ENCODE data around the gene SETDB2.

The SETDB2 gene

DNA sequence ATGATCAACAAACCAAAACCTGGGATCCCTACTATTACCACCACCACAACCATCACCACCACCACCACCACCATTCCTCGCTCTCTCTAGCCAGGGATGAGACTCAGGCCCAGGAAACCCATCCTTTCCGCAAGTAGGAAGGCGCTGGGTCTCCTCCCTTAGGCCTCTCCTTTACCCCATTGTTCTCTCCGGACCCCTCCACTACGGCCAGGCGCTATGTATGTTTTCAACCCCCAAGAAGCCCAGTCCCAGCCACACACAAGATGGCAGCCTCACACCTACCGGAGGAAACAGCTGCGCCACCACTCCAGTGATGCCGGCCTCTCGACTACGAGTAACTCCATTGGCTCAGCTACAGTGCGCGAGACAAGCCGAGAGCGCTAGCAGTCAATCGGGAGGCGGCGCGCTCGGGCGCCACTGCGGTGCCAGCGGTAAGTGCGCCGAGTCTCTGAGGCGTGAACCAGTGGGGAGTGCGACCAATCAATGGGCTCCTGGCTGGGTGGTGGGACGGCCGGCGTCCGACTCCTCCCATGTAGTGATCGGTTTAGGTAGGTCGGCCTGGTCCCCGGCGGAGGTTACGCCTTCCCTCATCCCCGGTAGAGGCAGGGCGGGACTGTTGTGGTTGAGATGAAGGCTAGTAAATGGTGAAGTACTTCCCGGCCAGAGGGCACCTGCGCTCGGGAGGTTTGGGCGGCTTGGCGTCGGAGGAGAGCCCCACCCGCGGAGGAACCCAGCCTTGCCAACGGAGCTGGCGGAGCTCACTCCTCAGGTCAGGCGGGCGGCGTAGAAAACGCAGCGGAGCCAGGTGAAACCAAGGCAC is at the start of gene SETDB2, which contains the start of gene CAB39L:
Gene SETDB2, plus strand, starts transcription at position 571 of the 820 bp plus-strand sequence. CDS start 7,620 bp downstream, outside the sequence.
Gene CAB39L, minus strand, starts transcription at position 361 of the 820 bp plus-strand sequence. CDS start 61,154 bp downstream, outside the sequence.
- DNase-seq (ENCODE audit: insufficient read length, low spot score) (peak; percentile 51), FAIRE-seq (no peak)
- TF ChIP-seq, protein P1, sequence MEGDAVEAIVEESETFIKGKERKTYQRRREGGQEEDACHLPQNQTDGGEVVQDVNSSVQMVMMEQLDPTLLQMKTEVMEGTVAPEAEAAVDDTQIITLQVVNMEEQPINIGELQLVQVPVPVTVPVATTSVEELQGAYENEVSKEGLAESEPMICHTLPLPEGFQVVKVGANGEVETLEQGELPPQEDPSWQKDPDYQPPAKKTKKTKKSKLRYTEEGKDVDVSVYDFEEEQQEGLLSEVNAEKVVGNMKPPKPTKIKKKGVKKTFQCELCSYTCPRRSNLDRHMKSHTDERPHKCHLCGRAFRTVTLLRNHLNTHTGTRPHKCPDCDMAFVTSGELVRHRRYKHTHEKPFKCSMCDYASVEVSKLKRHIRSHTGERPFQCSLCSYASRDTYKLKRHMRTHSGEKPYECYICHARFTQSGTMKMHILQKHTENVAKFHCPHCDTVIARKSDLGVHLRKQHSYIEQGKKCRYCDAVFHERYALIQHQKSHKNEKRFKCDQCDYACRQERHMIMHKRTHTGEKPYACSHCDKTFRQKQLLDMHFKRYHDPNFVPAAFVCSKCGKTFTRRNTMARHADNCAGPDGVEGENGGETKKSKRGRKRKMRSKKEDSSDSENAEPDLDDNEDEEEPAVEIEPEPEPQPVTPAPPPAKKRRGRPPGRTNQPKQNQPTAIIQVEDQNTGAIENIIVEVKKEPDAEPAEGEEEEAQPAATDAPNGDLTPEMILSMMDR (IDR thresholded peaks at IDR 0.05; ENCODE audit: insufficient read depth, missing control alignments): no peak

DNA sequence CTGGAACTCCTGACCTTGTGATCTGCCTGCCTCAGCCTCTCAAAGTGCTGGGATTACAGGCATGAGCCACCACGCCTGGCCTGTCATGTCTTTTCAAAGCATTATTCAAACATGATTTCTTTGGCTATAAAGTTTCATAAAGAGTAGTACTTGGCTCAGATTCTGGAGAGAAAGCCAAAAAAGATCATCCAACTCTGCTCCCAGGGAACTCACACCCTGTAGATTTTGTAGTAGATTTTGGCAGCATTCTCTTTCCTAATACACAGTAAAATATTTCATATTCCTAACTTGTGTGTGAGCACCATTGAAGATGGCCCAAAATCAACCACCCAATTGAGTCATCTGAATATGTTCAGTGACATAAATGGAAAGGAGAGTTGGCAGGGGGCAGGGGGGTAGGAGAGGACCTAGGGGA is 48.6 kb upstream of the SETDB2 start:
- no peak for FAIRE-seq
- TF ChIP-seq, protein P1 (IDR thresholded peaks at IDR 0.05; ENCODE audit: insufficient read depth, missing control alignments): no peak
- no peak for DNase-seq (ENCODE audit: insufficient read length, low spot score)

DNA sequence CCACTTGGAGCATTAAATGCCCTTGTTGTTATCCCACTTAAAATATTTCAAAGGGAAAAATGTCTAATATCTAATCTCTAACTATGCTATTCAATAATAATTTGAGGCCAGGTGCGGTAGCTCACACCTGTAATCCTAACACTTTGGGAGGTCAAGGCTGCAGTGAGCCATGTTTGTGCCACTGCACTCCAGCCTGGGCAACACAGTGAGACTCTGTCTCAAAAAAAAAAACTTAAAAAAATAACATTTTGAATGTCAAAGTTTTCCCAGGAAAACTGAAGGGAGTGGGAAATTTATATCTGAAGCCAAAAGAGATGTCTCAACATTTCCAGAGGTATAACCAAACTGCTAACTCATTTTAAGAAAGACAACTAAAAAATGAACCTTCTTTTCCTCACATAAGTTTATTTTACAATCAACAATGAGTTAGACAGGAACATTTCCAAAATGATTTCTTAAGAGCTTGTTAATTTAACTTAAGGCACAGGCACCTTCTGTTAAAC is 48.1 kb upstream of the SETDB2 start:
- FAIRE-seq: no peak
- DNase-seq (ENCODE audit: insufficient read length, low spot score): no peak
- TF ChIP-seq, protein P1 (IDR thresholded peaks at IDR 0.05; ENCODE audit: insufficient read depth, missing control alignments): no peak

- FAIRE-seq (no peak), DNase-seq (ENCODE audit: insufficient read length, low spot score) (no peak)
- TF ChIP-seq, protein P1 (IDR thresholded peaks at IDR 0.05; ENCODE audit: insufficient read depth, missing control alignments): no peak
Observed at GRCh38 chr13:49399801-49400472, 44.1 kb upstream of the SETDB2 start.

GRCh38 chr13:49400755-49401659 is 43.1 kb upstream of the SETDB2 start:
- no peak for DNase-seq (ENCODE audit: insufficient read length, low spot score)
- TF ChIP-seq, protein P1 (IDR thresholded peaks at IDR 0.05; ENCODE audit: insufficient read depth, missing control alignments): no peak
- FAIRE-seq: peak; percentile 91

GRCh38 chr13:49403996-49404702 is 39.9 kb upstream of the SETDB2 start:
- no peak for FAIRE-seq
- TF ChIP-seq, protein P1 (IDR thresholded peaks at IDR 0.05; ENCODE audit: insufficient read depth, missing control alignments): no peak
- DNase-seq (ENCODE audit: insufficient read length, low spot score): no peak
